DLD1 (cell line): ENCODE data around the gene UBE2E3.

Source experiments
- in situ Hi-C: cut with HindIII; loops from 2 replicates; pipeline ENCODE4 v1.10.0; 2017; ENCODE audit warnings: low sequenced_read_pairs

Gene UBE2E3

DNA sequence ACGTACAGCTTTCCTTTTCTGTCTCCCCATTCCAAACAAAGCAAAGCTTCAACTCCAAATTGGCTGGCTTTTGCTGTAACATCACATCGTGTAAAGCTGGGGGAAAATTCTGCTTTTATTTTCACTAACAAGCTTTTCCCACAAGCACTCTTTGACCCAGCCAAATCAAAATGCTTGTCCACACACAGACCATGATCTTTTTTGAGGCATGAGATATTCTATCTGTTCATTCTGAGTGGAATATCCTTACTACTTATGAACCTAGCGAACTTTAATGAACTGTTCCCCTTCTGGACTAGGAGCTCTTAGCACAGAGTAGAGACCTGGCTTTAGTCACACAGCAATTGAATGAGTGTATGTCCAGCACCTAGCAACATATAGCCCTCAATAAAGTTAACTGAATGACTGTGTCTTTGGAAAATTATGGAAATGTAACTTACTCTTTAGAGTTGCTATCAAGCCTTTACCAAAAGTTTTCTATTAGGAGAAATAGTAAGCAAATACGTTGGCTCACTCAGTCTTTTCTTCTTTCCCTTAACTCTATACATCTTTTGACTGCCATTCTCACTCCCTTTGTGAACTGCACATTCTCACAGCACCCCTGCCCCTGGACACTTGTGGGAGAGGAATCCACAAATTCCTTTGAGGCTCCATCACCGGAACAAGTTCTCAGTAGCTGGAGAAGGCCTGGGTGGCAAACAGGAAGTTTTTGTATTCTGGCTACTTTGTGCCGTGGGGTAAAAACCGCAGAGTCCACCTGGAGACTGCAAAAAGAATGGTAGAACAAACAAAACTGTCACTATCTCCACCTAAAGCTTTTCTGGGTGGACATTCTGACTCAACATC, 1.3 kb upstream of the UBE2E3 start:
- in situ Hi-C loops, result no loop called here

DNA sequence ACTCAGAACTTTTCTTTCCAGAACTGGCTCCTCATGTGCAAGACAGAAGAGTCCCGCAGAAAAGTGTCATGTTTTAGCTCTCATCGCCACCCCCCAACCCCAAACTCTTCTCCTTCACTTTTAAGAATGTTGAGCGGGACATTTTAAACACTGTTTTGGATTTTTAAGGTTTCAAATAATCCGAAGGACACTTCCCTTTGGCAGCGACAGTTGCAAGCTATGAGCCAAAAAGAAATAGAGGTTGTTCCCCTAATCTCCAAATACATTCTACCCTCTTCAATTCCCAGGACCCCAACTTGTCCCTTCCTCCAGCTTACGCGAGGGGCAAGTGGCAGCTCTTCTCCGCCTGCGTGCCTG, 678 bp upstream of the UBE2E3 start:
- in situ Hi-C loops, result no loop called here

DNA sequence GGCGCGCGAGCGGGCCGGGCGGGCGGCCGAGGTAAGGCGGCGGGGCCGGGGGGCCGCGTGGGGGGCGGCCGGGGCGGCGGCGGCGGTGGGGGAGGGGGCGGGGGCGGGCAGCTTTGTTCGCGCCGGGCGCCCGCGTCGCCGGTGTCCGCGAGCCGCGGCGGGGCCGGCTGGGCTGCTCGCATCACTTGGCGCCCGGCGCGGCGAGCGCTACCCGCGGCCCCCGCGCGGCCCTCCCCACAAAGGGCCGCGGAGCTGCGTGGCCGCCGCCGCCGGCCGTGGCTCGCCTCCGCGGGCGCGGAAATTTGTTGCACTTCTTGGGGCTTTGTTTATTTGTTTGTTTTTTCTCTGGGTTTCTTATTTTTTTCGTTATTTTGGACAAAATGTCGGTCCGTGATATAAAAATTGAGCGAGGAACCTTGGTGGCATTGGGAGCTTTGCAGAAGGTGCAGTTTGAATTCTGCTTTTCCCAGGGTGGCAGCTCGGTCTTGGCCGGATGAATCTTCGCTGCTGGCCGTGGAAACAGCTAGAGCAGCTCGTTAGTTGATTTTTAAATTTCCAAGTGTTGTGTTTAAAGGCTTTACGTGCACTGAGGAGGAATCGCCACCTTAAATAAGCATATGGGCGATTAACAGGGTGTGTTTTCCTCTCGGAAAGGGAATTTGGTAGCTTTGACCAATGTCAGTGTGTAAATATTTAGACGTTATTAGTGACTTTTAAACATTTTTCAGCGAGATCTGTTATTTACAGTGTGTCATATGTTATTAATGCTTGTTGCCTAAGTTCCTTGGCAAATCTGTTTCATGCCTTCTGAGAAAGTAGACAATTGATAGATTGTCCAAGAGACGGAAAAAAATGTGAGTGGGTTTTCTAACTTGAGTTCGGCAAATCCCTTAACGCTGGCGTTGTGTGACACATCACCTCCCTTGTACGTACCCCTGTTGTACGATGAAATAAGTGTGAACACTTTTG, 822 bp downstream of the UBE2E3 start:
- in situ Hi-C loops, result no loop called here

DNA sequence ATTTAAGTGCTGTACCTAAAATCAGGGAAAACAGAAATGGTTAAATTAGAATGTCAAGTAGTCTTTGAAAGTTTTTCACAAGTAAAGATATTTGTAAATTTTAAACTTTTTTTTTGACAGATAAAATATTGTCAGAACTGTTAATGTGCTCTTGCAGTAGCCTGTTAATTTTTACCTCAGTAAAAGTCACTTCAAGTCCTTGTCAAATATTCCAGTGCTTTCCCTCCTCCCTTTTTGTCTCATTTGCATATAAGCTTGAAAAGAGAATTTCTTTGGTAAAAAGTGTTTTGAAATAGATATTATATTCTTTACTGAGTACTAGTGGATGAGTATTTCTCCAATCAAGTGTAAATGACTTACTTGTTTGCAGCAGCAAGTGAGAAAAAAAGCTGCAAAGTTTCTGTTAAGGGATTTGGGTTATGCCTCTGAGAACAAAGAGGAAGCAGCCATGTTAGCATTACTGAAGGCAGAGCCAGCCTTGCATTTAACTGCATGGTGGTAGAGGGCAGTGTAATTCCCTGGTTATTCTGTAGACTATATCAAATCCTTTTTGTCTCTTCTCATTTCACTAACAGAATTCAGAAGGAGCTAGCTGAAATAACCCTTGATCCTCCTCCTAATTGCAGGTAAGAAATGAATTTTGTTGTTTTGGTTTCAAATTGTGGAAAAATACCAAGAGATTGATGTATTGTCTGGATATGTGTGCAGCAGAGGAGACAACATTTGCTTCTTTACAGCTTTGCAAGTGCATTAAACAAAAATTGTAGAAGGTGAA, 3.2 kb downstream of the UBE2E3 start:
- in situ Hi-C loops, result no loop called here

DNA sequence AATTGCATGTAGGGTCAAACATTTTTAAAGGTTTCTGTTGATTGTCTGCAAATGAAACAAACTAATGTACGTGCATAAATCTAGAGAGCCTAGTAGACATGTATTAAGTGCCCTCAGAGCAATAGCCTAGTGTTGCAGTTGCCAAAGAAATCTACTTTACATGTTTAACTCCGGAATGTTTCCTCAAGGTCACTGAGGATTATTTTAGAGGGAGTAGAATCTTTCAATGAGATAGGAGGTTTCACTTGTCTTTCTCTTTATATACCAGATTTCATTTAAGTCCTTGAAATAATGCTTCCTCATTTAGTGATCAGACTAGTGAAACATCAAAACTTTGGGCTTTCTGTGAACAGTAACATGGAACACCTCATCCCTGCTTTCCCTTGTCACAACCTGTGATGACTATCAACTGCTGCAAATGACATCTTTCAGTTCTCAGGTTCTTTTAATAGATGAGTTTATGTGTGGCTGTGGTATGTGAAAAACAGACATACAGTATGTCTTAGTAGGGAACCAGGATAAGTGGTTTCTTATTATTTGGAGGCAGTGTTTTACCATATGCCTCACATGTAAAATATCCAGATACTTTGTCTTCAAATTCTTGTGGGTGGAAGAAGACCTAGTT, 5.5 kb downstream of the UBE2E3 start:
- in situ Hi-C loops, result no loop called here

DNA sequence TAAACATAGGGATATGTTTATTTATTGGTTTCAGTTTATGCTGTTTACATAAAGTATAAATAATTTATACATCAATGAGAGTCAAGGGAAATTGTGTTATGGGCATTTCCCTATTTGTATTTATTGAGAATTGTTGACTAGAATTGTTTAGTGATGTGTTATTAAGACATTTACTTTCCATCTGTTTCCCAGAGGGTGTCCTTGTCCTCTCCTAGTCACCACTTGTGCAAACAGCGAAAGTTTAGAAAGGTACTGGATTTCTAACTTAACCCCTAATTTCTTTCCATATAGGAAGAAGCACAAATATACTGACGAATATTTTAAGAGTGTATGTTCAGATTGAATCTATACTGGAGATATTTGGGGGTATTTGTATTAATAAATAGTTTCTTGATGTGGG, 6.7 kb downstream of the UBE2E3 start:
- in situ Hi-C loops, result no loop called here

DNA sequence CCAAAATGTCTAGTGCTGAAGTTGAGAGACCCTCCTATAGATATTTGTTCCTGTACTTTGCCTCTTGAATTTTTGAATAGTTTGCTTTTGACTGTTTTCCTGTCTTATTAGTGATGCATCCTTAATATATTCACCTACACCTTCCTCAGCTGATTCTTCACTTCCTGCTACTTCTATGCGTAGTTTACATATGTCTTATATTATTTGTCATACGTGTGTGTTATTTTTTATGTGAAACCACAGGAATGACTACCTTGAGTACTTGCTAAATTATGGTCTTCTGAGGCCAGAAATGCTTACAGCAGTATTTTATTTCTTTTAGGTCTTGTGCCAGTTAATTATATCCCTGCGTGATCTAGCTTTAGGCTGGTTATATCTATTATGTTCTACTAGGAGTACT, 9.9 kb downstream of the UBE2E3 start:
- in situ Hi-C loops, result no loop called here

DNA sequence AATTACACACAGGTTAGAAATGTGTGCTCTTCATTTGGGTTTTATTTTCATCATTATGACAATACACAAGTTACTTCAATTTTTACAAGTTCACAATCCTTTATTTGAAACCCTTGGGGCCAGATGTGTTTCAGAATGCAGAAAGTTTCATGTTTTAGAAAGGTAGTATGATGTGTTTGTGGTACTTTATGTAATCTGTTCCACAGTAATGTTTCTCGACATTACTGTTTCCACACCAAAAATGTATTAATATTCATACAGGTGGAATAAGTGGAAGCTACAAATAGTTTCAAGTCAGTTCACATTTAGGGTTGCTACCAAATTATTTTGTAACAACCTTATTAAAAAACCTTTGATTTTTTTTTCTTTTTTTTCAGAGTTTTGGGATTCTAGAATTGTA, 10.4 kb downstream of the UBE2E3 start:
- in situ Hi-C loops, result no loop called here

DNA sequence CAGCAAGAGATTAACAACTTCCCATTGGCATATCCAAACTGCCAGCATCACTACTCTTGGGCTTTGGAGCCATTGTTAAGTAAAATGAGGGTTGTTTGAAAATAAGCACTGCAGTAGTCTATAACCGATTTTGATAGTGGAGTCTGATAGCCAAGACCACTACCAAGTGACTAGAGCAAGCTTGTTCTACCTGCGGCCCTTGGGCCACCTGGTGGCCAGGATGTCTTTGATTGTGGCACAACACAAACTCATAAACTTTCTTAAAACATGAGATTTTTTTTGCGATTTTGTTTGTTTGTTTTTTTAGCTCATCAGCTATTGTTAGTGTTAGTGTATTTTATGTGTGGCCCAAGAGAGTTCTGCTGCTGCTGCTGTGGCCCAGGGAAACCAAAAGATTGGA, 11.0 kb downstream of the UBE2E3 start:
- in situ Hi-C loops, result no loop called here

DNA sequence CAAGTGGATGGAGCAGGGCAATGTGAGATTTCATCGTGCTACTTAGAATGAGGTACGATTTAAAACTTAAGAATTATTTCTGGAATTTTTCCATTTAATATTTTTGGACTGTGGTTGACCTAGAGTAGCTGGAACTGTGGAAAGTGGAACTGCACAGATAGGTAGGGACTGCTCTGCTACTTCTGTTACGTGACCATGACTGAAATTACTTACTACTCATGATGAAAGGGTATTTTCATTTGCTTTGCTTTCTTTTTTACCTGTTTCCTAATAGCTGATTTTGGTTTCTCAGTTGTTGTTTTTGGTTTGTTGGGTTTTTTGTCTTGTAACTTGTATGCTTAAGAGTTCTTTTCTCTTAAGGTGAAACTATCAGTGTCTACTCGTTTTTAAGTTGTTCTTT, 11.4 kb downstream of the UBE2E3 start:
- in situ Hi-C loops, result no loop called here

DNA sequence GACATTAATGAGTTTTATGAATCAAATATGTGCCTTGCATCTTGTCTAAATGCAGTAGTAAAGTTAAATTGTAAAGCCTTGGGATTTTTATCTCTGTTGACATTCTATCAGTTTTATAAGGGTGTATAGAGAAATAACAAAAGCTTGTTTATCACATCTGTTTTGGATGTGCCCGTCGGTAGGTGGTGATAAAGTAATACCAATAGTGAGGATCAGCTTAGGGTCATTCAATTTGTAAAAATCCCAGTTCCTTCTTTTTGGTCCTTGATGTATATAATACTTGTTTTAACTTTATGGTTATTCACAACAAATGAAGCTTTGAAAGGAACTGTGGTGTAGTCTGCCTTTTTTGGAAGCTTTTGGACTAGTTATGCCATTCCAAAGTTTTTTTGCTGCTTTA, 12.6 kb downstream of the UBE2E3 start:
- in situ Hi-C loops, result no loop called here

DNA sequence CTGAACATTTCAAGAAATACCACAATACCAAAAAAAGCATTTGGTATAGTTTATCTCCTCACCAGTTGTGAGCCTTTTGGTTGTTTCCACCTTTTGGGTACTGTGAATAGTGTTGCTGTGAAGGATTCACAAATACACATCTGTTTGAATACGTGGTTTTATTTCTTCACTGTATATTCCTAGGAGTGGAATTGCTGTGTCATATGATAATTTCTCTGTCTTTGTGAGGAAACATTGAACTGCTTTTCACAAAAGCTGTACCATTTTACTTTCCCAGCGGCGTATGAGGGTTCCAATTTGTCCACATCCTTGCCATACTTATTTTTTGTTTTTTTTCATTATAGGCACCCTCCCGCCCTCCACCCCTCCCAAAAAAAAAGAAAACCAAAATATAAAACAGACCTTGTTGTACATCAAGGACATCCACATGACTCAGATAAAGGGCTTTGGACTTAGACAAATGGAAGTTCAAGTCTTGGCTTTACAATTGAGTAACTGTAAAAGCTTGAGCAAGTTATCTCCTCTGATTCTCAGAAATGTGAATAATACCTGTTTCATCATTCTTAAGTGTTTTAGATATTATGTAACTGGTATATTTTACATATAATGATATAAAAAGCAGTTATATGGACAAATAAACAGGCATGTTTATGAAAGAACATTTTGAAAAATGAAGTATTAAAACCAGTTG, 19.0 kb downstream of the UBE2E3 start:
- in situ Hi-C loops, result no loop called here

DNA sequence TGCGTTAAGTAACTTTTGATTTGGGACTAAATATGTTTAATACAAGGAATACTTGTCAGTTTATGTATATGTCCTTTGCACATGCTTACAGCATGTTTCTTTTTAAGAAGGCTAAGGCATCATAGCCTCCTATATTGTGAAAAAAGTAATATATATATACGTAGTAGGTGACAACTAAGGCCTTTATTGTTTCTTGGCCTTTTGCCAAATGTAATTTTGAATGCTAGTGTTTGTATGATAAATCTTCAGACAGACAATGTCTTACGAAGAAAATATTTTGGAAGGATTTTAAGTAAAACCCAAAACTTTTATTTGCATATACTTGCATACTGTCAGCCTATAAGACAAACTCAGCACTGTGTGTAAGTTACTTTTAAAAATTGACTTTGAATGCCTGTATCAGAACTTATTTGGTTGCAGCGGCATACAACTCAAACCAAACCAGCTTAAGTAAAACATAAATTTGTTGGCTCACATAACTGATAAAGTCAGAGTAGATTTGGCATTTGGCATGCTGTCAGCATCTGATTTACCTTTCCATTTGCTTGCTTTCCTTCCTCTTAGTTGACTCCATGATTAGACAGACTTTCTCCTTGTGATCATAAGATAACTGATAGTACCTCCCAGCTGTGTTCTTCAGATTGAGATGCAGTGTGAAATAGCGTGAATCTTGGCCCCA, 24.4 kb downstream of the UBE2E3 start:
- in situ Hi-C loops, result no loop called here

DNA sequence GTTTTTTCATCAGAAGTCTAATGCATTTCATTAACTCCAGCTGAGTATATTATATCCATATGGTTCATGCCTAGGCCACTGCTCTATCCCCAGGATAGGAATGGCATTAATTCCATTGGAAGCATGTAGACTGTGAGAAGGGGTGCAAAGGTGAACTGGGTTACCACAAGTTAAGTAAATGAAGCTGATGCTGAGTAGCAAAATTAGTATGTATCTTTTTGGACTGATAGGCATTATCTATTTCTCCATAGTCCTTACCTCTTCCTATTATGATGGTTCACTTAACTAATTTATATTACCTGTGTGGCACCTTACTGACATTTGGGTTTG, 24.9 kb downstream of the UBE2E3 start:
- in situ Hi-C loops, result no loop called here

DNA sequence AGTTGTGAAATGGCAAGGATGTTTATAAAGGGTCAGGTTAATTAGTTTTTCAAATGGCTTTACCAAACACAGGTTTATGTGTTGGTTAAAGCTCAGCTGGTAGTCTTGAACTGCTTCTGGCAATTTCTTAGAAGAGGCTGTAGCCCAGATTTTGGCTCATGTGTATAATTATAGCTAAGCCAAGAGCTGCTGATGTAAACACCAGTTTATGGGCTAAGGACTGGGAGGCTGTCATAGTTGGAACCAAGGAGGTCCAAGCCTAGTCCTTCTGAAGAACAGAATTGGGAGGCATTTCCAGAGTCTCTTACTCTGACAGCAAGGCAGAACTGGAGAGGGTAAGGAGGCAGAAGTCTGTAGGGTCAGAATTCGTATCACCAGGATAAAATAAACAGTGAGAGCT, 25.4 kb downstream of the UBE2E3 start:
- in situ Hi-C loops, result no loop called here

DNA sequence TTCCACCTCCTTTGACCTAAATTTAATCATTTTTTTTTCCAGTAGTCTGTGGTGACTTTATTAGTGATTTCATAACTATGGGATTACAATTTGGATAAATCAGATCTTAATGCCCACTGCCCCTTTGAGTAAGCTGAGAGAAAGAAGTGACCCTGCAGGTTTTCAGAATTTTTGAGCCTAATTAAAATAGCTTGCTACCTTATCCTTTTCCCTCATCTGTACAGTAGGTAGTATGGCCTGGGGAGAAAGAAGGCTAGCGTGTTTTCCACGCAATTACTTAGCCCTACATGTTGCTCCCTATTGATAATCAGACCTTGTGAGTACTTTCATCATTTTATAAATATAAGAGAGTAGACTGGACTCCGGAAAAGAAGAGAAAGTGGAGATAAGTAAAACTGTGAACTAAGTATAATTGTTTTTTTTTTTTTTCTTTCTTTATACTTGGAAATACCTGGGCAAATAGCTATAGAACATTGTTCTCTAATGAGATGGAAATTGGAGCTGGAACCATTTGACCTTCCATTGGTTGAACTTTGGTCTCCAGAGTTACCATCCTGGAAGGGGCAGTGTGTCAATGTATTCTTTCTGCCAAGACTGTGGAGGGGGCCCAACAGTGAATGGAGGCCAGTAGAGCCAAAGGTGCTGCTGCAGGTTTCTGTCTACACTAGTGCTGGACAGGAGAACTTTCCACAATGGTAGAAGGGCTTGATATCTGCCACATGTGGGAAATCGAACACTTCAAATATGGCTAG, 26.9 kb downstream of the UBE2E3 start:
- in situ Hi-C loops, result no loop called here

DNA sequence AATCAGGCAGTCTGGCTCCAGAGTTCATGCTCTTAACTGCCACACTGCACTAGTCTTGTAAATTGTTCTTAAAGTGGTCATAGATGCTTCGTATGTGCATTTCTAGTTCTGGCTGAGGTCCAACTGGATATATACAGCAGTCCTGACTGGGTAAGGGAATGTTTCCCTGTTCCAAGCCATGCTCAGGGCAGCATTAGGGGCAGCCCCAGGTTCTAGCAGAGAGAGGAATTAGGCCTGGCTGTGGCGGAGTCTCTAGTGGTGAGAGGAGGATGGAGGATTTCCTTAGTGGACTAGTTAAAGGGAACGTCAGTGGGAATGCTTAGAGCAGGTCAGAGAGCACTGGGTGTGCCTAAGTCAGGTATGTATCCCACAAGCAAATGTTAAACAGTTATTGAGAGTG, 28.0 kb downstream of the UBE2E3 start:
- in situ Hi-C loops, result no loop called here

DNA sequence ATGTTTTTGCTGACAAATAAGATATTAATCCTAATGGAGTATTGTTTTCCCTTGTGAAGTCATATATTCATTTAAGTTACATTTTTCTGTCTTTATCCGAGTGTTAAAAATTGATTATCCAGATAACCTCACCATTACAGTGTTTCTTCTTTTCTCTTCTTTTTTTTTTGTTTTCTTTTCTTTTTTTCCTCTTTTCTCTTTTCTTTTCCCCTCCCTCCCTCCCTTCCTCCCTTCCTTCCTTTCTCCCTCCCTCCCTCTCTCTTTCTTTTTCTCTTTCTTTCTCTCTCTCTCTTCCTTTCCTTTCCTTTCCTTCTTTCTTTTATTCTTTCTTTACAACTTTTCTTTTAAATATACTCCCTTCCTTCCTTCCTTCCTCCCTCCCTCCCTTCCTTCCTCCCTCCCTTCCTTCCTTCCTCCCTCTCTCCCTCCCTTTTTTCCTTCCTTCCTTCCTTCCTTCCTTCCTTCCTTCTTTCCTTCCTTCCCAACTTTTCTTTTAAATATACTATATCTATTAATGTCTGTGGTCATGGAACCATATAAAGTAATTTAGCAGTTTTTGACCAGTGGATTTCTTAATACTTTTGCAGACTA, 40.9 kb downstream of the UBE2E3 start:
- in situ Hi-C loops, result no loop called here

DNA sequence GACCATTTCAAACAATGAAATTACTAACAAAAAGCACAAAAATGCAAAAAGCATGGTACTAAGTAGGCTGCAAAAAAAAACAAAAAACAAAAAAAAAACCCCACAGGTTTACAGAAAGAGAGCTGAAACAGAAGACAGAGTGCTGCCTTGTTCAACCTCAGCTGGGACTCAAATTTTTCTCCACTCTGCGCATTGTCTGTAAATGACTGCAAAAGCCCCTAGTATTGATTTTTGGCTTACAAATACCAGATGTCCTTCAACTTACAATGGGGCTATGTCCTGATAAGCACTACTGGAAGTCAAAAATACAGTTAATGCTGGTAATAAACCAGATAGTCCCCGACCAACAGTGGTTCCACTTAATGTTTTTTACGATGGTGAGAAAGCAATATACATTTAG, 42.2 kb downstream of the UBE2E3 start:
- in situ Hi-C loops, result no loop called here
